Neural crest cell (in vitro differentiated cells): ENCODE results near the gene INSM1. TPM values are rescaled to one million over a fixed set of nuclear protein-coding genes. Genes with fewer than 3 reads are reported as not detected.

Experiments used
- DNase-seq: peaks from one replicate; pipeline ENCODE4 v3.0.0; 2021; ENCODE audit warnings: low read depth, mixed read lengths, low spot score
- H3K27ac Mint-ChIP-seq: one replicate; pipeline ENCODE4 v1.8.0; 2021; ENCODE audit warnings: mild to moderate bottlenecking, mixed read lengths; ENCODE audit not compliant: unreplicated experiment
- H3K27me3 Mint-ChIP-seq: 2 replicates; pipeline ENCODE4 v1.8.0; 2021; ENCODE audit warnings: low read depth, mild to moderate bottlenecking, mixed read lengths
- H3K36me3 Mint-ChIP-seq: 2 replicates; pipeline ENCODE4 v1.8.0; 2021; ENCODE audit warnings: low read depth, mild to moderate bottlenecking, mixed read lengths
- H3K4me1 Mint-ChIP-seq: 2 replicates; pipeline ENCODE4 v1.8.0; 2021; ENCODE audit warnings: mixed read lengths
- H3K4me3 Mint-ChIP-seq: one replicate; pipeline ENCODE4 v1.8.0; 2021; ENCODE audit warnings: mild to moderate bottlenecking, mixed read lengths
- H3K9me3 Mint-ChIP-seq: 2 replicates; pipeline ENCODE4 v1.8.0; 2021; ENCODE audit warnings: mixed read lengths
- total RNA-seq: library from RNA; stranded (reverse); gene quantifications from 2 replicates; pipeline ENCODE4 v1.2.1, GENCODE V29; 2021
- TF ChIP-seq, protein P1 (sequence below): fragments of 200-600 bp; sonication (generic); conservative IDR thresholded peaks from 2 replicates; pipeline ENCODE4 v1.5.0; 2021; ENCODE audit warnings: antibody characterized with exemption, mild to moderate bottlenecking

Gene INSM1
- total RNA-seq, 1 donor from 2014 or later: 22.6 TPM

DNA sequence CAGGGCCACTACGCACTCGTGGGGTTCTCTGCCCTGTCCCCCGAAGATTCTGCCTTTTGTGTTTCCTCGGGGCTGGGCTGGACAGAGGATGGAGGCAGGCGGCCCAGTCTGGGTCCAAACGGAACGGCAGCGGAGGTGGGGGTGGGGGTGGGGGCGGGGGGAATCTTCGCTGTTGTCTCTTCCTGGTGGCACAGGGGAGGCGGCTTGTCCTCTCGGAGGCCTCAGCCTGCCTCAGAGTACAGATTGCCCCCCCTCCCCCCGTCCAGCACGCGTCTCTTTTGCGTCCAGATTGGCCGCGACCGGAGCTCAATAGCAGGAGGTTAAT, 1.4 kb upstream of the INSM1 start:
- TF ChIP-seq, protein P1, sequence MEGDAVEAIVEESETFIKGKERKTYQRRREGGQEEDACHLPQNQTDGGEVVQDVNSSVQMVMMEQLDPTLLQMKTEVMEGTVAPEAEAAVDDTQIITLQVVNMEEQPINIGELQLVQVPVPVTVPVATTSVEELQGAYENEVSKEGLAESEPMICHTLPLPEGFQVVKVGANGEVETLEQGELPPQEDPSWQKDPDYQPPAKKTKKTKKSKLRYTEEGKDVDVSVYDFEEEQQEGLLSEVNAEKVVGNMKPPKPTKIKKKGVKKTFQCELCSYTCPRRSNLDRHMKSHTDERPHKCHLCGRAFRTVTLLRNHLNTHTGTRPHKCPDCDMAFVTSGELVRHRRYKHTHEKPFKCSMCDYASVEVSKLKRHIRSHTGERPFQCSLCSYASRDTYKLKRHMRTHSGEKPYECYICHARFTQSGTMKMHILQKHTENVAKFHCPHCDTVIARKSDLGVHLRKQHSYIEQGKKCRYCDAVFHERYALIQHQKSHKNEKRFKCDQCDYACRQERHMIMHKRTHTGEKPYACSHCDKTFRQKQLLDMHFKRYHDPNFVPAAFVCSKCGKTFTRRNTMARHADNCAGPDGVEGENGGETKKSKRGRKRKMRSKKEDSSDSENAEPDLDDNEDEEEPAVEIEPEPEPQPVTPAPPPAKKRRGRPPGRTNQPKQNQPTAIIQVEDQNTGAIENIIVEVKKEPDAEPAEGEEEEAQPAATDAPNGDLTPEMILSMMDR: no peak
- Mint-ChIP-seq H3K4me3 (peak overlapping the region; percentile 88), H3K4me1 (peaks cover 34% of the 10 kb centered on the region), H3K27me3 (peaks cover 83% of the 10 kb centered on the region), H3K36me3 (no peaks in the 10 kb centered on the region), H3K9me3 (no peaks in the 10 kb centered on the region), H3K27ac (no peak overlapping the region)
- DNase-seq: no peak

DNA sequence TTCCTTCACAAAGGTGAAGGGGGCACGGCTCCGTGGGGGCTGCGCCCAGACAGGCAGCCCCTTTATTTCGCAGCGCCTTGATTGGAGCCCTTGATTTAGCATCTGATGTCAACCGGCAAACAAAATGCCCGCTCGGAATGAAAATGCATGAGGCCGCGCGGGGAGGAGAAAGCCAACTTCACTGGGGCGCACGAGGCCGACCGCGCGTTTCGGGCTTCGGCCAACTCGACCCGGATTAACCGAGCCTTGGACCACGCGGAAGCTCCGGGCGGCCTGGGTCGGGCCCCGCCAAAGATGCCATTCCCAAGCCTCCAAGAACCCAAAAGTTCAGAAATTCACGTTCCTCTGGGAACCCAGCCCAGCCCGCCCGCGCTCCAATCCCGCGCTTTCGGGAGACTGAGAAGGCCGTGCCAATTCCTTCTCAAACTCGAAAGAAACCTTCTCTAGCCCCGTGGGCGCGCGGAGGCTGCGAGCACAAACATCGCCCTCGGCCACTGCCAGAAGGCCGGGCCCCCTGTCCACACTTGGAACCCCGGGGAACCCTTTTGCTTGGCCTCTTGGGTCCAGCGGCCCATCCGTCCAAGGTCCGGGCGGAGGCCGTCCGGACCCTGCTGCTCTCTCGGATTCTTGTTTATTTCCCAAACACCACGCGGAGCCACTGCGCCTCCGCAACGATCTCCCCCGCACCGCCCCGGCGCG, 879 bp upstream of the INSM1 start:
- no peaks in the 10 kb centered on the region for H3K36me3 Mint-ChIP-seq
- no peaks in the 10 kb centered on the region for H3K9me3 Mint-ChIP-seq
- TF ChIP-seq, protein P1: no peak
- H3K27me3 Mint-ChIP-seq: peaks cover 83% of the 10 kb centered on the region
- H3K4me1 Mint-ChIP-seq: peaks cover 34% of the 10 kb centered on the region
- DNase-seq: peak; percentile 47
- no peak overlapping the region for H3K27ac Mint-ChIP-seq
- peak overlapping the region; percentile 88 for H3K4me3 Mint-ChIP-seq

DNA sequence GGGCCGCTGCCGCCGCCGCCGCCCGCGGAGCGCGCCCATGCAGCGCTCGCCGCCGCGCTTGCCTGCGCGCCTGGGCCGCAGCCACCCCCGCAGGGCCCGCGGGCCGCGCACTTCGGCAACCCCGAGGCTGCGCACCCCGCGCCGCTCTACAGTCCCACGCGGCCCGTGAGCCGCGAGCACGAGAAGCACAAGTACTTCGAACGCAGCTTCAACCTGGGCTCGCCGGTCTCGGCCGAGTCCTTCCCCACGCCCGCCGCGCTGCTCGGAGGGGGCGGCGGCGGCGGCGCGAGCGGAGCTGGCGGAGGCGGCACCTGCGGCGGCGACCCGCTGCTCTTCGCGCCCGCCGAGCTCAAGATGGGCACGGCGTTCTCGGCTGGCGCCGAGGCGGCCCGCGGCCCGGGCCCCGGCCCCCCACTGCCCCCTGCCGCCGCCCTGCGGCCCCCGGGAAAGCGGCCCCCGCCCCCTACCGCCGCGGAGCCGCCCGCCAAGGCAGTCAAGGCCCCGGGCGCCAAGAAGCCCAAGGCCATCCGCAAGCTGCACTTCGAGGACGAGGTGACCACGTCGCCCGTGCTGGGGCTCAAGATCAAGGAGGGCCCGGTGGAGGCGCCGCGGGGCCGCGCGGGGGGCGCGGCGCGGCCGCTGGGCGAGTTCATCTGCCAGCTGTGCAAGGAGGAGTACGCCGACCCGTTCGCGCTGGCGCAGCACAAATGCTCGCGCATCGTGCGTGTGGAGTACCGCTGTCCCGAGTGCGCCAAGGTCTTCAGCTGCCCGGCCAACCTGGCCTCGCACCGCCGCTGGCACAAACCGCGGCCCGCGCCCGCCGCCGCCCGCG, 730 bp downstream of the INSM1 start:
- H3K36me3 Mint-ChIP-seq: no peaks in the 10 kb centered on the region

DNA sequence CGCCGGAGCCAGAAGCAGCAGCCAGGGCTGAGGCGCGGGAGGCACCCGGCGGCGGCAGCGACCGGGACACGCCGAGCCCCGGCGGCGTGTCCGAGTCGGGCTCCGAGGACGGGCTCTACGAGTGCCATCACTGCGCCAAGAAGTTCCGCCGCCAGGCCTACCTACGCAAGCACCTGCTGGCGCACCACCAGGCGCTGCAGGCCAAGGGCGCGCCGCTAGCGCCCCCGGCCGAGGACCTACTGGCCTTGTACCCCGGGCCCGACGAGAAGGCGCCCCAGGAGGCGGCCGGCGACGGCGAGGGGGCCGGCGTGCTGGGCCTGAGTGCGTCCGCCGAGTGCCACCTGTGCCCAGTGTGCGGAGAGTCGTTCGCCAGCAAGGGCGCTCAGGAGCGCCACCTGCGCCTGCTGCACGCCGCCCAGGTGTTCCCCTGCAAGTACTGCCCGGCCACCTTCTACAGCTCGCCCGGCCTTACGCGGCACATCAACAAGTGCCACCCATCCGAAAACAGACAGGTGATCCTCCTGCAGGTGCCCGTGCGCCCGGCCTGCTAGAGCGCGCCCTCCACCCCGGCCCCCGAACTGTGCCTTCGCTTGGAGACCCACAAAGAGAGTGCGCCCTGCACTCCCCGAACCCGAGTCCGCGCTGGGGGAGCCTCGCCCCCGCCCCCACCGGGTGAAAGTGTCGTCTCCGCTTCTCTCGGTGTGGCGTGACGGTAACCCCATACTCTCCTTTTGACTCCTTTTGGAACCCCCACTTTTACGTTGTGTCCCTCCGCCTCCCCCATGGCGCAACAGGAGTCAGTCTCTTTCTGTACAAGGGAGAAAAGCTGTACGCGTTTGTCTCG, 1.6 kb downstream of the INSM1 start:
- H3K4me3 Mint-ChIP-seq: peak overlapping the region; percentile 86
- TF ChIP-seq, protein P1: peak; percentile 30
- DNase-seq: no peak
- H3K36me3 Mint-ChIP-seq: no peaks in the 10 kb centered on the region
- peaks cover 20% of the 10 kb centered on the region for H3K4me1 Mint-ChIP-seq
- no peak overlapping the region for H3K27ac Mint-ChIP-seq
- H3K9me3 Mint-ChIP-seq: no peaks in the 10 kb centered on the region
- H3K27me3 Mint-ChIP-seq: peaks cover 84% of the 10 kb centered on the region

More for the DNA sequence above, 730 bp downstream of the INSM1 start:
- peaks cover 83% of the 10 kb centered on the region for H3K27me3 Mint-ChIP-seq
- peaks cover 23% of the 10 kb centered on the region for H3K4me1 Mint-ChIP-seq
- DNase-seq: no peak
- no peaks in the 10 kb centered on the region for H3K9me3 Mint-ChIP-seq
- H3K4me3 Mint-ChIP-seq: no peak overlapping the region
- TF ChIP-seq, protein P1: no peak
- H3K27ac Mint-ChIP-seq: no peak overlapping the region

DNA sequence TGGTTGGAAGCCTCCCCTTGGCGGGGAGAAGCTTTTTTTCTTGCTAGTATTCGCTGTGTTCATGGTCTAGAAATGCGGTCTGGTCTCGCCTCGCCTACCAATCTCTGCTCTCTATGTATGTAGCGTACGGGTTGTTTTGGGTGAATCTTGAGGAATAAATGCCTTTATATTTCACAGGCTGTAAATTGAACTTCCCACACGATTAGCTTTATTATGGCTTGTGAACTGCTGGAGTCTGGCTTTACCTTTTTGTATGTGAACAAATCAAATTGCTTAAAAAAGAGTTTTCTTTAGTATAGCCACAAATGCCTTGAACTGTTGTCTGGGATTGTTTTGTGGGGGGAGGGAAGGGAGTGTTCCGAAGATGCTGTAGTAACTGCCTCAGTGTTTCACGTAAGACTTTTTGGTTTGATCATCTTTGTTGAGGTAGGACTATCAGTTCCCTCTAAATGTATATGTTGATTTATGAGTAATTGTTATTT, 2.2 kb downstream of the INSM1 start:
- peaks cover 20% of the 10 kb centered on the region for H3K4me1 Mint-ChIP-seq
- H3K27me3 Mint-ChIP-seq: peaks cover 84% of the 10 kb centered on the region
- H3K4me3 Mint-ChIP-seq: peak overlapping the region; percentile 86
- H3K9me3 Mint-ChIP-seq: no peaks in the 10 kb centered on the region
- no peaks in the 10 kb centered on the region for H3K36me3 Mint-ChIP-seq
- TF ChIP-seq, protein P1: no peak
- H3K27ac Mint-ChIP-seq: no peak overlapping the region
- no peak for DNase-seq
